ENCODE results near the gene GPR84.
A peak's percentile ranks its signal among the peaks of the same experiment; 100 is the strongest.
"Not testable (repeated sequence)": the region's sequence is repeated elsewhere in the genome, so short reads cannot be mapped to it uniquely, and the experiment has no call there.

Gene GPR84

GRCh38 chr12:54328595-54329337 is 35.5 kb downstream of the GPR84 start:
- H2AK5ac ChIP-seq (ENCODE audit: low read length): no peak overlapping the region
- H3K36me3 ChIP-seq (ENCODE audit: control insufficient read depth, insufficient read depth, low read length): no peaks in the 10 kb centered on the region
- peak overlapping the region; percentile 3 for H3K9ac ChIP-seq (ENCODE audit: low read length)
- H2BK15ac ChIP-seq (replicated peaks; ENCODE audit: low read depth): no peak overlapping the region
- H3K79me2 ChIP-seq (ENCODE audit: control insufficient read depth, insufficient read depth, low read length): peaks cover 5% of the 10 kb centered on the region
- H3K4me1 ChIP-seq (ENCODE audit: control insufficient read depth, low read depth, low read length): peaks cover 9% of the 10 kb centered on the region
- no peak overlapping the region for H3K4ac ChIP-seq (ENCODE audit: low read depth, low read length)
- H3K18ac ChIP-seq (ENCODE audit: low read length): no peak overlapping the region
- no peak overlapping the region for H3K4me3 ChIP-seq (ENCODE audit: low read length)
- H4K5ac ChIP-seq (ENCODE audit: low read length): no peak overlapping the region
- H3K27ac ChIP-seq (ENCODE audit: low read depth, low read length): no peak overlapping the region
- peaks cover 7% of the 10 kb centered on the region for H3K79me1 ChIP-seq (ENCODE audit: low read length)
- no peak overlapping the region for H4K8ac ChIP-seq (ENCODE audit: low read depth, low read length)
- DNase-seq: no peak
- no peak overlapping the region for H3K23ac ChIP-seq (ENCODE audit: low read length)
- no peak overlapping the region for H2BK120ac ChIP-seq (ENCODE audit: low read depth, low read length)
- no peaks in the 10 kb centered on the region for H3K27me3 ChIP-seq (ENCODE audit: insufficient read depth, low read length, poor library complexity)
- WGBS (ENCODE audit: extremely low coverage, insufficient coverage, low lambda C conversion rate): no CpG with 5 or more reads among the region's 6 CpGs
- H3K4me2 ChIP-seq (ENCODE audit: low read length): no peak overlapping the region
- no peak overlapping the region for H2BK5ac ChIP-seq (ENCODE audit: low read length)
- peak overlapping the region; percentile 28 for H3K56ac ChIP-seq (ENCODE audit: low read length)

GRCh38 chr12:54325442-54326109 is 38.7 kb downstream of the GPR84 start:
- H2AK5ac ChIP-seq (ENCODE audit: low read length): peak overlapping the region; percentile 4
- not testable (repeated sequence) for H3K27ac ChIP-seq (ENCODE audit: low read depth, low read length); H2BK15ac ChIP-seq (replicated peaks; ENCODE audit: low read depth); H3K27me3 ChIP-seq (ENCODE audit: insufficient read depth, low read length, poor library complexity); H2BK120ac ChIP-seq (ENCODE audit: low read depth, low read length); H3K23ac ChIP-seq (ENCODE audit: low read length); H4K8ac ChIP-seq (ENCODE audit: low read depth, low read length); H3K79me1 ChIP-seq (ENCODE audit: low read length); H3K4me1 ChIP-seq (ENCODE audit: control insufficient read depth, low read depth, low read length); DNase-seq; H2BK5ac ChIP-seq (ENCODE audit: low read length); H3K79me2 ChIP-seq (ENCODE audit: control insufficient read depth, insufficient read depth, low read length); H3K36me3 ChIP-seq (ENCODE audit: control insufficient read depth, insufficient read depth, low read length)
- H3K4me2 ChIP-seq (ENCODE audit: low read length): peak overlapping the region; percentile 73
- H4K5ac ChIP-seq (ENCODE audit: low read length): peak overlapping the region; percentile 78
- H3K18ac ChIP-seq (ENCODE audit: low read length): peak overlapping the region; percentile 72
- peak overlapping the region; percentile 83 for H3K4me3 ChIP-seq (ENCODE audit: low read length)
- no CpG with 5 or more reads among the region's 22 CpGs for WGBS (ENCODE audit: extremely low coverage, insufficient coverage, low lambda C conversion rate)
- peak overlapping the region; percentile 93 for H3K4ac ChIP-seq (ENCODE audit: low read depth, low read length)
- peak overlapping the region; percentile 90 for H3K56ac ChIP-seq (ENCODE audit: low read length)
- H3K9ac ChIP-seq (ENCODE audit: low read length): peak overlapping the region; percentile 86

- Histone ChIP-seq H2BK15ac (replicated peaks; ENCODE audit: low read depth) (no peak within 1 kb of the TSS), H3K9ac (ENCODE audit: low read length) (peak within 1 kb of the TSS; percentile 86), H3K18ac (ENCODE audit: low read length) (peak within 1 kb of the TSS; percentile 72), H3K56ac (ENCODE audit: low read length) (peak within 1 kb of the TSS; percentile 90), H4K8ac (ENCODE audit: low read depth, low read length) (no peak within 1 kb of the TSS), H2BK120ac (ENCODE audit: low read depth, low read length) (no peak within 1 kb of the TSS), H3K79me1 (ENCODE audit: low read length) (no peaks in the 10 kb centered on the region), H3K36me3 (ENCODE audit: control insufficient read depth, insufficient read depth, low read length) (no peaks in the 10 kb centered on the region), H3K27ac (ENCODE audit: low read depth, low read length) (no peak within 1 kb of the TSS), H3K27me3 (ENCODE audit: insufficient read depth, low read length, poor library complexity) (no peaks in the 10 kb centered on the region), H3K79me2 (ENCODE audit: control insufficient read depth, insufficient read depth, low read length) (peaks cover 3% of the 10 kb centered on the region), H3K4me2 (ENCODE audit: low read length) (peak within 1 kb of the TSS; percentile 73), H2BK5ac (ENCODE audit: low read length) (peak within 1 kb of the TSS; percentile 56), H3K4me3 (ENCODE audit: low read length) (peak within 1 kb of the TSS; percentile 83), H3K23ac (ENCODE audit: low read length) (no peak within 1 kb of the TSS), H3K4ac (ENCODE audit: low read depth, low read length) (peak within 1 kb of the TSS; percentile 93), H3K4me1 (ENCODE audit: control insufficient read depth, low read depth, low read length) (peaks cover 2% of the 10 kb centered on the region), H2AK5ac (ENCODE audit: low read length) (peak within 1 kb of the TSS; percentile 4), H4K5ac (ENCODE audit: low read length) (peak within 1 kb of the TSS; percentile 78)
- DNase-seq: peak; percentile 100
- WGBS (ENCODE audit: extremely low coverage, insufficient coverage, low lambda C conversion rate): no CpG with 5 or more reads among the region's 34 CpGs
Observed at GRCh38 chr12:54324617-54325441, 39.5 kb downstream of the GPR84 start, which contains the start of gene COPZ1. Gene COPZ1, plus strand, starts transcription at chr12:54325131. Its CDS starts 33 bp downstream, at chr12:54325164.

DNA sequence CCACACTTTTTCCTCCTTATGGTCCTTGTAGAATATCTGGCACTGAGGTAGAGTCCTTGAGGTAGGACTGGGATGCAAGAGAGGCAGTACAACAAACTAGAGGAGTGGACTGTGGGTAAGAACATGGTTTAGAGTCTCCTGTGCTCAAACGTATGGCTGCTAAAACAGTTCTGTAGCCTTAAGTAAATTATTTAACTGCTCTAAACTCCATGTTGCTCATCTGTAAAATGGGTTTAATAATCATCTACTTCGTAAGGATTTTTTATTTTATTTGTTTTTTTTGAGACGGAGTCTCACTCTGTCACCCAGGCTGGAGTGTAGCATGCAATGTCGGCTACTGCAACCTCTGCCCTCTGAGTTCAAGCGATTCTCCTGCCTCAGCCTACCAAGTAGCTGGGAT is 42.9 kb downstream of the GPR84 start:
- no CpG with 5 or more reads among the region's 5 CpGs for WGBS (ENCODE audit: extremely low coverage, insufficient coverage, low lambda C conversion rate)
- H3K9ac ChIP-seq (ENCODE audit: low read length): no peak overlapping the region
- H3K18ac ChIP-seq (ENCODE audit: low read length): no peak overlapping the region
- no peak overlapping the region for H2AK5ac ChIP-seq (ENCODE audit: low read length)
- no peak overlapping the region for H4K8ac ChIP-seq (ENCODE audit: low read depth, low read length)
- no peak overlapping the region for H3K4ac ChIP-seq (ENCODE audit: low read depth, low read length)
- peaks cover 3% of the 10 kb centered on the region for H3K79me2 ChIP-seq (ENCODE audit: control insufficient read depth, insufficient read depth, low read length)
- H3K4me3 ChIP-seq (ENCODE audit: low read length): no peak overlapping the region
- H3K4me2 ChIP-seq (ENCODE audit: low read length): no peak overlapping the region
- no peaks in the 10 kb centered on the region for H3K4me1 ChIP-seq (ENCODE audit: control insufficient read depth, low read depth, low read length)
- H3K36me3 ChIP-seq (ENCODE audit: control insufficient read depth, insufficient read depth, low read length): no peaks in the 10 kb centered on the region
- H2BK15ac ChIP-seq (replicated peaks; ENCODE audit: low read depth): no peak overlapping the region
- no peak overlapping the region for H2BK120ac ChIP-seq (ENCODE audit: low read depth, low read length)
- no peaks in the 10 kb centered on the region for H3K27me3 ChIP-seq (ENCODE audit: insufficient read depth, low read length, poor library complexity)
- H3K79me1 ChIP-seq (ENCODE audit: low read length): no peaks in the 10 kb centered on the region
- H3K23ac ChIP-seq (ENCODE audit: low read length): no peak overlapping the region
- no peak for DNase-seq
- H3K27ac ChIP-seq (ENCODE audit: low read depth, low read length): no peak overlapping the region
- H3K56ac ChIP-seq (ENCODE audit: low read length): no peak overlapping the region
- no peak overlapping the region for H2BK5ac ChIP-seq (ENCODE audit: low read length)
- H4K5ac ChIP-seq (ENCODE audit: low read length): no peak overlapping the region

All from mesendoderm (in vitro differentiated cells).